GM18505 (cell line): ENCODE data around the gene CTBP1.

Experiments
- ATAC-seq: cut with Tn5 transposase; IDR thresholded peaks from one replicate; pipeline ENCODE4 v1.9.1; 2021; ENCODE audit not compliant: unreplicated experiment
- POLR2A ChIP-seq: IDR thresholded peaks from 4 replicates; pipeline ENCODE4 v1.6.1; 2011; ENCODE audit warnings: borderline replicate concordance; ENCODE audit not compliant: insufficient read depth, insufficient read length; ENCODE audit errors: extremely low read depth

Gene CTBP1

GRCh38 chr4:1215141-1216075 lies 33.5 kb downstream of the CTBP1 start:
- no peak for ATAC-seq
- peak; percentile 62 for TF ChIP-seq POLR2A

DNA sequence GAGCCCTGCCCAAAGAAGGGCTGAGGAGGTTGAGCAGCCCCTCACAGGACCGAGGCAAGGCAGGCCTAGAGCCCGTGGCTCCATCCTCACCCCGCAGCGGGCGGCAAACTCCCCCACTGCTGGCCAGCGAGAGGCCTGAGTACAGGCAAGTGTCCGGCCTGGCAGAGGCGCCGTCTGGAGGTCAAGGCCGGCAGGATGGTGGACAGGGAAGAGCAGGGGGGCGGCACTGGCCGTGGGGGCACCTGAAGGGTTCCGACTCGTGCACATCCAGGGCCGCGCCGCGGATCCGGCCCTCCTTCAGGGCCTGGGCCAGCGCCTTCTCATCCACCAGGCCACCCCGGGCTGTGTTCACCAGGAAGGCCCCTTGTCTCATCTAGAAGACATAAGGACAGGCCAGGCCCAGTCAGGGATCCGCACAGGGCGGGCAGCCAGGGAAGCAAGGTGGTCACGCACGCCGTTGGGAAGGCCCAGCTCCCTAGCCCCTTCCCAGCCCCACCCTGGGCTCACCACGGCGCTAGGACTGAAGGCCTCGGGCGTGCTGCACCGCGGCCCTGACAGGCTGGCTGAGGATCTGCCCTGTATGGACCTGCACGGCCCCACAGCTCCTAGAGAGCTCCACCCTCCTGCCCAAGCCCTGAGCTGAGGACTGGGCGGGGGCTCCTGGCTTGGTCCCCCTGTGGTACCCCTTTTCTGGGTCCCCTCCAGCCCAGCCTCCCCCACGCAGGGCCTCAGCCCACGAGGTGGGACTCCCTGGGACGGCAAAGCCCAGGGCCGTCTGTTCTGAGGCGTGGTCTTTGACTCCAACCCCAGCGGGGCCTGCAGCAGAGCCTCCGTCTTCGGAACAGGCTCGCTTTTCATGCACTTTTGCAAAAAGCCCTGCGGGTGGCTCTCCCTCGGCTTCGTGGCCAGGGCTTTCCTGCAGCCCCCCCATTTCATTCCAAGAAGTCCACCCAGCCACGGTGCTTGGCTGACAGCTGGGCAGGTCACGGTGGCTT lies 34.5 kb downstream of the CTBP1 start:
- ATAC-seq, result no peak
- TF ChIP-seq POLR2A, result no peak

- TF ChIP-seq POLR2A, result no peak
These were observed 35.5 kb downstream of the CTBP1 start for GRCh38 chr4:1213336-1213995.

DNA sequence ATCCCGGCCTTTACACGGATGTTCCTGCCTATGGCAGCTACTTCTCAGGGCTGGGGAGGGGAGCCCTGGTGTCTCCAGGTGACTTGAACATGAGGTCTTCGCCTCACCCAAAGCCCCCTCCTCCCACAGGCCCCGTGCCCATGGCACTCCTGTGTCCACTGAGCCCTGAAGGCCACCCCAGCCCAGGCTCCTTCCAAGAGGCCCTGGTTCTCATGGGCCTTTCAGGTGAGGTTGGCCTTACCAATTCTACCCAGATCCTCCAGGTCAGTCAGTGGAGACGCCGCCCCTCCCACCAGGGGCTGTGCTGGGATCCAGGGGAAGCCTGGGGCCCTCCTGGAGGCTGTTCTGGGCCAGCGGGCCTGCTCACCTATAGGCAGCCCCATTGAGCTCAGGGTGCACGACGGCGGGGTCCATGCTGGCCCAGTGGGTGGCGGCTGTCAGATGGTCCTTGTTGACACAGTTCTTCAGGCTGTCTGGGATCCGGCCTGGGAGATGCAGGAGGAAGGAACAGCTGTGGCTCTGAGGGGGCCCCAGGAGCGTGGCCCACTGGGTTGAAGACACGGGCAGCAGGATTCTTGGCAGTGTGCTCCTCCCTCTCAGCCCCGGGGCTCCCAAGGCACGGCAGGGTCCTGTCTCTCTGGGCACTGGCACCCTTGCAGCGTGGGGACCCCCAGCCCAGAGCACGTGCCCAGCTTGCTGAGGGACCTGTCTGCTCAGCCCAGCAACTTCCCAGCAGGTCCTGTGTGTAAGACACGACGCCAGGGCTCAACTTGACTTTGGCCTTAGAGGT lies 36.2 kb downstream of the CTBP1 start:
- TF ChIP-seq POLR2A, result no peak
- no peak for ATAC-seq

More at GRCh38 chr4:1213336-1213995, 35.5 kb downstream of the CTBP1 start:
- ATAC-seq, result no peak

- ATAC-seq, result no peak
- TF ChIP-seq POLR2A, result no peak
These were observed 36.9 kb downstream of the CTBP1 start for GRCh38 chr4:1211891-1212545.

GRCh38 chr4:1211371-1211770 lies 37.6 kb downstream of the CTBP1 start:
- no peak for TF ChIP-seq POLR2A
- no peak for ATAC-seq

- no peak for ATAC-seq
- no peak for TF ChIP-seq POLR2A
These were observed 38.0 kb downstream of the CTBP1 start for GRCh38 chr4:1210971-1211370.

DNA sequence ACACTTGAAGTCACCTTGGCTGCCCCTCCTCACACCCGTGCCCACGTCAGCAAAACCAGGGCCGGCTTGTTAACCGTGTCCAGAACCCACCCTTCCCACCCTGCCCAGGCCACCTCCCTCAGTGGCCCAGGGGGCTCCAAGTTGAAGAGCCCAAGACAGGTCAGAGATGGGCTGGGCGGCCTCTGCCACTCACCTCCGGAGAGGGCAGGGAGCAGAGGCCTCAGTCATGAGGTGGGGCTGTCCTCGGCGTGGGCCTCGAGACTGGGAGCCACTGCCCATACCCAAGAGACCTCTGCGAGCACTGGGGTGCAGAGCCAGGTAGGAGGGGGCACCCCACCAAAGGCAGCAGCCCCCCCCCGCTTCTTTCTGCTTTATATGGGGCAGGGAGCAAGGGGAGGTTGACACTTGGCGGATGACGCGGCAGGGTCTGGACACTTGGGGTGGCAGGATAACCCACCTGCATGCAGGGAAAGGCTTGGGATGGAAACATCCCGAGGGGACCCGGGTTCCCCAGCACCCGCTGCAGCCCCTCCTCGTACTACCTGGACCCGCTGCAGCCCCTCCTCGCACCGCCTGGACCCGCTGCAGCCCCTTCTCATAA lies 38.6 kb downstream of the CTBP1 start:
- TF ChIP-seq POLR2A, result no peak
- ATAC-seq, result no peak

DNA sequence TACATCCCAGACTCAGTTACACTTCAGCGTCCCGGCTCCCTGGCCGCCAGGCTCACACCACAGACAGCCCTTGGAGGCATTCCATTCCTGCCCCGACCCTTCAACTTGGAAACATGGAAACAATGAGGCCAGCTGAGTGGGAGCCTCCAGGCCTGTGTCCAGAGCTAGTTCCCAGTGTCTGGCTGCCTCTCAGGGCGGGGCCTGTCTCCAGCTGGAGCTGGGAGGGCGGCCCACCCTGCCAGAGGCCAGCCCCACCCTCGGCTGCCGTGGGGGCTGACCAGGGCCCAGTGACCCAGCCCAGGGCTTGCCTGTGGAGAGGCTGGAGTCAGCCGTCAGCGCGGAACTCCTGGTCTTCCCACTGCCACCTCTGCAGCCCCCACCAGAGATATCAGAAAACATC lies 39.1 kb downstream of the CTBP1 start:
- no peak for TF ChIP-seq POLR2A
- ATAC-seq, result no peak

DNA sequence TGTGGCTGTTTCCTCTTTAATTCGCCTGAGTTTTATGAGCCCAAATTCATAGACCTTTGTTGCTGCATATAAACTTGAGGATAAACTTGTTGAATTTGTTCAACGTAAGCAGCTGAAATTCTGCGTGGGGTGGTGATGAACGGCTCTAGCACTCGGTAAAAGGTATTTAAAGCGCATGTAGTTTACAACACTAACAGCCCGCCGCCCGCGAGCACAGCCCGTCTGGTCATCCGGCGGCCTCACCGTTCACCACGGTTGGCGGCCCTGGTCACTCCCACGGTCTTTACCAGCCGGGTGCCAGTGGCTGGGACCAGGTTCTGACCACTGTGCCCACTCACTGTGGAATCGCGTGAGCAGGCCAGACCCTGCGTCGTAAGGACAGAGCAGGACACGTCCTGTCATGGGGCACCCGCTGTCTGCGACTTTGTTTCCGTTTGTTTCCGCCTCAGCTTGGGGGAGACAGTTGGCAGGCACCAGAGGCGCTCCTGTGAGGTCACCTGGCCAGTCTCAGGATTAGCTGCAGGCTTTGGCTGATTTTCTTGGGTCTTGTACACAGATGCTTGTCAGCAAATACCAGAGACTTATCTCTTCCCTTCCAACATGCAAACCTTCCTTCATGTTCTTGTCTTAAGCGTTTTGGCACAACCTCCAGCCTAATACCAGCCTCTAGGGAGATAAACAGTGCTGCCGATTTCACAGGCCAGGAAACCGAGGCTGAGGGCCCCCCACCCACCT lies 39.8 kb downstream of the CTBP1 start:
- no peak for TF ChIP-seq POLR2A
- ATAC-seq, result no peak
